Spleen (tissue), 11 donors: Measurements from ENCODE around the gene ASB3. TPM values are rescaled to one million over a fixed set of nuclear protein-coding genes. Genes with fewer than 3 reads are reported as not detected.
A peak's percentile ranks its signal among the peaks of the same experiment; 100 is the strongest.

ENCODE experiments used
- DNase-seq: peaks from one replicate; pipeline ENCODE4 v3.0.0-alpha.2; 2020
- H3K27ac ChIP-seq, 8 donors: fragments of 200-600 bp; sonication (generic) in 7 of 8; 1 replicate in 4 of 8; 2 replicates in 4 of 8; pipeline versions ENCODE4 v1.5.0 to v1.8.0; 2016 to 2021; ENCODE audit warnings: inconsistent platforms in 4 of 8, mild to moderate bottlenecking in 4 of 8, moderate library complexity in 1 of 8
- H3K27me3 ChIP-seq, 7 donors: fragments of 200-600 bp; sonication (generic) in 6 of 7; replicated peaks in 1 of 7; 1 replicate in 4 of 7; 2 replicates in 3 of 7; pipeline versions ENCODE4 v1.5.0 to v1.8.0; 2016 to 2021; ENCODE audit warnings: inconsistent platforms in 3 of 7, mild to moderate bottlenecking in 1 of 7
- H3K36me3 ChIP-seq, 6 donors: fragments of 200-600 bp; sonication (generic) in 5 of 6; 1 replicate in 4 of 6; 2 replicates in 2 of 6; pipeline versions ENCODE4 v1.5.0 to v1.8.0; 2016 to 2021; ENCODE audit warnings: inconsistent platforms in 2 of 6
- H3K4me1 ChIP-seq, 6 donors: fragments of 200-600 bp; sonication (generic) in 5 of 6; 1 replicate in 3 of 6; 2 replicates in 3 of 6; pipeline versions ENCODE4 v1.5.0 to v1.8.0; 2016 to 2021; ENCODE audit warnings: inconsistent platforms in 3 of 6
- H3K4me3 ChIP-seq, 8 donors: fragments of 200-600 bp; sonication (generic) in 7 of 8; 1 replicate in 4 of 8; 2 replicates in 4 of 8; pipeline versions ENCODE4 v1.5.0 to v1.8.0; 2016 to 2021; ENCODE audit warnings: inconsistent platforms in 4 of 8, mild to moderate bottlenecking in 4 of 8, moderate library complexity in 2 of 8
- H3K9me3 ChIP-seq, 8 donors: fragments of 200-600 bp; sonication (generic) in 7 of 8; 1 replicate in 4 of 8; 2 replicates in 4 of 8; pipeline versions ENCODE4 v1.5.0 to v1.8.0; 2016 to 2021; ENCODE audit warnings: inconsistent platforms in 4 of 8
- CTCF ChIP-seq, 11 experiments: fragments of 200-600 bp in 7 of 11; fragments of 450-650 bp in 4 of 11; sonication (generic) in 4 of 11; IDR thresholded peaks in 8 of 11; conservative IDR thresholded peaks in 3 of 11; 1 replicate in 7 of 11; 2 replicates in 4 of 11; pipeline versions ENCODE4 v1.4.0 to v1.8.0; 2016 to 2021; ENCODE audit warnings: antibody characterized with exemption in 11 of 11, inconsistent platforms in 4 of 11, mild to moderate bottlenecking in 1 of 11
- POLR2A ChIP-seq, 3 donors: fragments of 450-650 bp; IDR thresholded peaks; one replicate each; pipeline ENCODE4 v1.5.1; 2017; ENCODE audit warnings: antibody characterized with exemption in 3 of 3, mild to moderate bottlenecking in 1 of 3
- POLR2AphosphoS5 ChIP-seq, 3 donors: sonication (generic); formaldehyde crosslinking; IDR thresholded peaks; one replicate each; pipeline ENCODE4 v1.5.1; 2017; ENCODE audit warnings: antibody characterized with exemption in 3 of 3
- WGBS, 5 donors: extraction: QIAGEN DNeasy Blood & Tissue Kit in 3 of 5; methylation state at CpG; one replicate each; pipeline versions ENCODE4 v1.1.5 to v1.1.7; 2013 to 2018; 5-methylcytosine and 5-hydroxymethylcytosine counted together
- intact Hi-C: fragments of 100-400 bp; cut with DNase I; formaldehyde crosslinking; loops from one replicate; pipeline ENCODE4 v1.15.0; 2023; ENCODE audit warnings: low total_unique reads
- polyA plus RNA-seq, 3 donors: library from polyadenylated mRNA; stranded (reverse); fragments of 200-250 nt; gene quantifications; one replicate each; pipeline ENCODE4 v1.2.1, GENCODE V29; 2013
- total RNA-seq, 7 donors: library from RNA; depleted of rRNA in 3 of 7; stranded (reverse); fragments of >200 nt in 3 of 7; fragmentation: NEBNext Ultra II Directional in 4 of 7; extraction: Animal tissue kit (Norgen Biotek cat#: 25700) in 4 of 7; gene quantifications; one replicate each; pipeline versions ENCODE4 v1.1.0 to v1.2.1, GENCODE V29; 2016 to 2021
- donor health status: healthy with polysubstance abuse.
- donor health status: DM: no; HTN: no; CAD: no; lungs with moderate emphysema.
- donor health status: DM: no; HTN: no; CAD: no.
- donor health status: Bipolar disorder and iron deficiency.
- donor health status: healthy.
- donor health status: DM: no; HTN: no; CAD: no.
- donor health status: DM: yes; HTN: yes; CAD: no.

ASB3 gene
- total and polyA plus RNA-seq, 10 donors, result 7.7 to 28.1 (median 20.5) TPM

- TF ChIP-seq CTCF (IDR thresholded peaks at IDR 0.05 in 8 of 11, conservative IDR thresholded peaks at IDR 0.05 in 3 of 11), result no peak
- TF ChIP-seq POLR2AphosphoS5 (IDR thresholded peaks at IDR 0.05), result no peak
- TF ChIP-seq POLR2A (IDR thresholded peaks at IDR 0.05), result no peak
- Histone ChIP-seq H3K27me3 (no peaks in the 10 kb centered on the region), H3K27ac (peak overlapping the region; percentile 76 to 92 (median 85)), H3K4me1 (peaks cover 31 to 82% (median 48%) of the 10 kb centered on the region in 6 donors), H3K4me3 (peak overlapping the region; percentile 56 to 94 (median 80)), H3K36me3 (peaks cover 0 to 14% (median 4%) of the 10 kb centered on the region in 6 donors), H3K9me3 (no peaks in the 10 kb centered on the region)
- intact Hi-C loops, result no loop called here
- DNase-seq, result peak; percentile 82
- WGBS, 5 donors, result 0 to 1% (median 1%) methylated on average over 18 of the region's 18 CpGs
These were observed 425 bp downstream of the ASB3 start for GRCh38 chr2:53786352-53786704.

GRCh38 chr2:53785366-53785765 is 1.4 kb downstream of the ASB3 start:
- WGBS, 5 donors, result 66 to 80% (median 76%) methylated on average over 11 of the region's 11 CpGs
- Histone ChIP-seq H3K36me3 (peaks cover 0 to 19% (median 4%) of the 10 kb centered on the region in 6 donors), H3K4me3 (peak overlapping the region in 7 of 8 donors; percentile 61 to 94 (median 82)), H3K27ac (peak overlapping the region in 1 of 8 donors; percentile 92), H3K9me3 (no peaks in the 10 kb centered on the region), H3K4me1 (peaks cover 31 to 77% (median 45%) of the 10 kb centered on the region in 6 donors), H3K27me3 (no peaks in the 10 kb centered on the region)
- TF ChIP-seq POLR2AphosphoS5 (IDR thresholded peaks at IDR 0.05) (no peak), CTCF (IDR thresholded peaks at IDR 0.05 in 8 of 11, conservative IDR thresholded peaks at IDR 0.05 in 3 of 11) (no peak), POLR2A (IDR thresholded peaks at IDR 0.05) (no peak)
- DNase-seq, result no peak
- intact Hi-C loops, result no loop called here

GRCh38 chr2:53784436-53784835 is 2.3 kb downstream of the ASB3 start:
- no peak for TF ChIP-seq CTCF (IDR thresholded peaks at IDR 0.05 in 8 of 11, conservative IDR thresholded peaks at IDR 0.05 in 3 of 11)
- intact Hi-C loops, result no loop called here
- no peaks in the 10 kb centered on the region for H3K27me3 ChIP-seq
- peaks cover 31 to 69% (median 42%) of the 10 kb centered on the region in 6 donors for H3K4me1 ChIP-seq
- H3K4me3 ChIP-seq, result peak overlapping the region in 1 of 8 donors; percentile 94
- H3K36me3 ChIP-seq, result peaks cover 0 to 29% (median 5%) of the 10 kb centered on the region in 6 donors
- no peak for DNase-seq
- no peak overlapping the region for H3K27ac ChIP-seq
- no peaks in the 10 kb centered on the region for H3K9me3 ChIP-seq

GRCh38 chr2:53782676-53783075 is 4.1 kb downstream of the ASB3 start:
- WGBS, 5 donors, result 77 to 86% (median 82%) methylated on average over 8 of the region's 8 CpGs
- Histone ChIP-seq H3K36me3 (peaks cover 0 to 36% (median 5%) of the 10 kb centered on the region in 6 donors), H3K4me1 (peaks cover 19 to 52% (median 30%) of the 10 kb centered on the region in 6 donors), H3K9me3 (no peaks in the 10 kb centered on the region), H3K27ac (no peak overlapping the region), H3K4me3 (no peak overlapping the region), H3K27me3 (no peaks in the 10 kb centered on the region)
- intact Hi-C loops, result no loop called here
- TF ChIP-seq POLR2AphosphoS5 (IDR thresholded peaks at IDR 0.05) (no peak), POLR2A (IDR thresholded peaks at IDR 0.05) (no peak), CTCF (IDR thresholded peaks at IDR 0.05 in 8 of 11, conservative IDR thresholded peaks at IDR 0.05 in 3 of 11) (no peak)
- no peak for DNase-seq
